CD4-positive, alpha-beta T cell treated with Interleukin-12 subunit alpha and Interleukin-12 subunit beta, for 1 hour (primary cell): ENCODE measurements around the gene DSCAML1.

ENCODE experiments used
- DNase-seq: peaks from one replicate; pipeline ENCODE4 v3.0.0-alpha.2; 2020

DSCAML1 gene

GRCh38 chr11:117480221-117480620 is 316.8 kb downstream of the DSCAML1 start:
- DNase-seq: no peak

- DNase-seq: no peak
These were observed 317.6 kb downstream of the DSCAML1 start for GRCh38 chr11:117479372-117479771.

GRCh38 chr11:117478926-117479325 is 318.1 kb downstream of the DSCAML1 start:
- DNase-seq: no peak

GRCh38 chr11:117478126-117478860 is 318.7 kb downstream of the DSCAML1 start:
- DNase-seq: no peak

- DNase-seq: no peak
These were observed 319.3 kb downstream of the DSCAML1 start for GRCh38 chr11:117477721-117478120.

- no peak for DNase-seq
These were observed 320.4 kb downstream of the DSCAML1 start for GRCh38 chr11:117476531-117477142.

GRCh38 chr11:117475716-117476530 is 321.1 kb downstream of the DSCAML1 start:
- DNase-seq: no peak

GRCh38 chr11:117473481-117474091 is 323.4 kb downstream of the DSCAML1 start:
- no peak for DNase-seq

GRCh38 chr11:117471776-117472175 is 325.2 kb downstream of the DSCAML1 start:
- no peak for DNase-seq

GRCh38 chr11:117470576-117470975 is 326.4 kb downstream of the DSCAML1 start:
- DNase-seq: no peak

GRCh38 chr11:117468888-117469287 is 328.1 kb downstream of the DSCAML1 start:
- no peak for DNase-seq

GRCh38 chr11:117467770-117468169 is 329.2 kb downstream of the DSCAML1 start:
- no peak for DNase-seq

- no peak for DNase-seq
These were observed 330.1 kb downstream of the DSCAML1 start for GRCh38 chr11:117466966-117467365.

- DNase-seq: no peak
These were observed 331.6 kb downstream of the DSCAML1 start for GRCh38 chr11:117465236-117465997.

- DNase-seq: no peak
These were observed 332.2 kb downstream of the DSCAML1 start for GRCh38 chr11:117464778-117465177.

- no peak for DNase-seq
These were observed 334.2 kb downstream of the DSCAML1 start for GRCh38 chr11:117462864-117463247.

- no peak for DNase-seq
These were observed 334.7 kb downstream of the DSCAML1 start for GRCh38 chr11:117462183-117462863.

- no peak for DNase-seq
These were observed 335.4 kb downstream of the DSCAML1 start for GRCh38 chr11:117461396-117462182.

GRCh38 chr11:117459979-117460300 is 337.1 kb downstream of the DSCAML1 start:
- no peak for DNase-seq

GRCh38 chr11:117459123-117459978 is 337.7 kb downstream of the DSCAML1 start:
- no peak for DNase-seq
